Fibroblast of mammary gland (primary cell): ENCODE data around the gene PSMC5.

Source experiments
- DNase-seq: peaks from one replicate; pipeline ENCODE4 v3.0.0-alpha.2; 2010; ENCODE audit warnings: low read depth
- H3K4me3 ChIP-seq: 2 replicates; pipeline ENCODE4 v1.5.1; 2011; ENCODE audit warnings: low read depth, mild to moderate bottlenecking, low read length, moderate library complexity; ENCODE audit not compliant: control insufficient read depth
- CTCF ChIP-seq: conservative IDR thresholded peaks from 2 replicates; pipeline ENCODE4 v1.5.1; 2011; ENCODE audit warnings: low read depth, low read length, inconsistent platforms; ENCODE audit not compliant: control insufficient read depth, insufficient read depth

The PSMC5 gene

GRCh38 chr17:63819585-63820537 is 7.4 kb upstream of the PSMC5 start:
- no peak overlapping the region for H3K4me3 ChIP-seq
- no peak for TF ChIP-seq CTCF
- DNase-seq = no peak

- TF ChIP-seq CTCF = no peak
- DNase-seq = no peak
- H3K4me3 ChIP-seq = no peak overlapping the region
Measured at GRCh38 chr17:63820963-63821561, 6.2 kb upstream of the PSMC5 start.

- no peak for DNase-seq
- TF ChIP-seq CTCF = no peak
- no peak overlapping the region for H3K4me3 ChIP-seq
Measured at GRCh38 chr17:63821804-63822203, 5.4 kb upstream of the PSMC5 start.

GRCh38 chr17:63822537-63822936 is 4.7 kb upstream of the PSMC5 start:
- TF ChIP-seq CTCF = no peak
- no peak for DNase-seq
- no peak overlapping the region for H3K4me3 ChIP-seq

GRCh38 chr17:63823659-63824331 is 3.4 kb upstream of the PSMC5 start:
- TF ChIP-seq CTCF = no peak
- H3K4me3 ChIP-seq = no peak overlapping the region
- no peak for DNase-seq

GRCh38 chr17:63824362-63824761 is 2.9 kb upstream of the PSMC5 start:
- TF ChIP-seq CTCF = no peak
- DNase-seq = no peak
- no peak overlapping the region for H3K4me3 ChIP-seq
